GM12878 (cell line): Measurements from ENCODE around the gene SWT1. TPM values are rescaled to one million over a fixed set of nuclear protein-coding genes. Genes with fewer than 3 reads are reported as not detected.
A peak's percentile ranks its signal among the peaks of the same experiment; 100 is the strongest.

Source experiments
- ATAC-seq: fragments of 200-7000 bp; cut with Tn5 transposase; 3 replicates; pipeline ENCODE4 v1.9.1; 2020; ENCODE audit warnings: mild to moderate bottlenecking, moderate library complexity
- BruUV-seq: library from RNA; stranded (reverse); fragments of 400-500 nt; replicated peaks from 2 replicates; lab custom pipeline; 2021; lab: Mats Ljungman, UMichigan
- CTCF ChIA-PET: fragments of 300-600 bp; sonication (Branson Sonifier 250); formaldehyde crosslinking; extraction: SDS; loops from one replicate; lab custom pipeline; 2021; ENCODE audit warnings: inconsistent platforms; lab: Yijun Ruan, JAX
- POLR2A ChIA-PET: fragments of 350-600 bp; formaldehyde crosslinking; extraction: SDS; loops from one replicate; lab custom pipeline; 2021; ENCODE audit warnings: inconsistent platforms; lab: Charles Lee
- RAD21 ChIA-PET: fragments of 300-600 bp; sonication (Branson Sonifier 250); formaldehyde crosslinking; loops from one replicate; lab custom pipeline; 2023; ENCODE audit warnings: antibody characterized with exemption; ENCODE audit not compliant: unreplicated experiment; lab: Charles Lee
- SMC1A ChIA-PET: fragments of 300-600 bp; sonication (Branson Sonifier 250); formaldehyde crosslinking; loops from one replicate; lab custom pipeline; 2023; ENCODE audit not compliant: unreplicated experiment, uncharacterized antibody; lab: Charles Lee
- DNase-seq: peaks from one replicate; pipeline ENCODE4 v3.0.0-alpha.2; 2011; ENCODE audit warnings: low read depth, low spot score
- FAIRE-seq: peaks from 3 replicates; lab custom pipeline; 2011; peaks lifted over from hg19 to GRCh38; lab: Jason Lieb, UNC
- H2AFZ ChIP-seq: 2 replicates; pipeline ENCODE4 v1.6.0; 2011; ENCODE audit warnings: low read depth, low read length, control low read depth; ENCODE audit not compliant: control insufficient read depth
- H3K27ac ChIP-seq: 2 replicates; pipeline ENCODE4 v1.5.1; 2011; ENCODE audit warnings: control low read depth; ENCODE audit not compliant: control insufficient read depth, insufficient read depth
- H3K27me3 ChIP-seq, 2 experiments: replicated peaks in 1 of 2; 2 replicates each; pipeline versions ENCODE4 v1.6.0 to v1.6.1; 2011; ENCODE audit warnings: low read length in 1 of 2; ENCODE audit not compliant: control insufficient read depth in 2 of 2, insufficient read depth in 2 of 2
- H3K36me3 ChIP-seq, 2 experiments: 2 replicates each; pipeline ENCODE4 v1.5.1; 2011; ENCODE audit warnings: low read length in 1 of 2; ENCODE audit not compliant: control insufficient read depth in 2 of 2, insufficient read depth in 2 of 2
- H3K4me1 ChIP-seq: 2 replicates; pipeline ENCODE4 v1.6.1; 2011; ENCODE audit warnings: mild to moderate bottlenecking, low read length, moderate library complexity, mixed read lengths; ENCODE audit not compliant: control insufficient read depth, insufficient read depth
- H3K4me2 ChIP-seq: 2 replicates; pipeline ENCODE4 v1.6.0; 2011; ENCODE audit warnings: control low read depth; ENCODE audit not compliant: control insufficient read depth, insufficient read depth
- H3K4me3 ChIP-seq: fragments of 200-600 bp; sonication (generic); 2 replicates; pipeline ENCODE4 v1.5.1; 2016
- H3K79me2 ChIP-seq: 2 replicates; pipeline ENCODE4 v1.6.0; 2011; ENCODE audit warnings: low read length; ENCODE audit not compliant: control insufficient read depth, insufficient read depth
- H3K9ac ChIP-seq: 2 replicates; pipeline ENCODE4 v1.8.0; 2011; ENCODE audit warnings: low read length, control low read depth, mixed read lengths; ENCODE audit not compliant: control insufficient read depth, insufficient read depth
- H3K9me3 ChIP-seq: replicated peaks from 3 replicates; pipeline ENCODE4 v1.5.1; 2011; ENCODE audit warnings: mild to moderate bottlenecking, low read length; ENCODE audit not compliant: control insufficient read depth, insufficient read depth
- H4K20me1 ChIP-seq: 2 replicates; pipeline ENCODE4 v1.6.0; 2011; ENCODE audit not compliant: control insufficient read depth, insufficient read depth
- ATF2 ChIP-seq: IDR thresholded peaks from 2 replicates; pipeline ENCODE4 v1.6.1; 2012; ENCODE audit warnings: low read length, inconsistent platforms
- ATF3 ChIP-seq: IDR thresholded peaks from 2 replicates; pipeline ENCODE4 v1.6.1; 2011; ENCODE audit warnings: low read depth, mild to moderate bottlenecking, low read length, moderate library complexity, borderline replicate concordance; ENCODE audit errors: extremely low read depth
- CBX3 ChIP-seq: fragments of 200-600 bp; sonication (generic); IDR thresholded peaks from 2 replicates; pipeline ENCODE4 v1.6.1; 2016; ENCODE audit warnings: low read depth, borderline replicate concordance
- CEBPZ ChIP-seq: fragments of 150-350 bp; IDR thresholded peaks from 2 replicates; pipeline ENCODE4 v1.6.1; 2016; ENCODE audit warnings: low read depth, low read length
- EED ChIP-seq: sonication (generic); IDR thresholded peaks from 2 replicates; pipeline ENCODE4 v1.6.1; 2016; ENCODE audit warnings: antibody characterized with exemption, low read depth
- ELK1 ChIP-seq: IDR thresholded peaks from 2 replicates; pipeline ENCODE4 v1.6.1; 2012; ENCODE audit warnings: low read depth, low read length, improper control_type of control experiment
- IKZF1 ChIP-seq: fragments of 450-650 bp; conservative IDR thresholded peaks from 2 replicates; pipeline ENCODE4 v1.6.1; 2017; ENCODE audit warnings: antibody characterized with exemption, mild to moderate bottlenecking
- IKZF2 ChIP-seq, 2 experiments: fragments of 450-650 bp; IDR thresholded peaks; 2 replicates each; pipeline ENCODE4 v1.6.1; 2017; ENCODE audit warnings: mild to moderate bottlenecking in 2 of 2, moderate library complexity in 2 of 2
- JUNB ChIP-seq: IDR thresholded peaks from 2 replicates; pipeline ENCODE4 v1.6.1; 2016; ENCODE audit warnings: antibody characterized with exemption, mild to moderate bottlenecking
- MTA2 ChIP-seq: fragments of 450-650 bp; IDR thresholded peaks from 2 replicates; pipeline ENCODE4 v1.6.1; 2016; ENCODE audit warnings: low read depth, mild to moderate bottlenecking, moderate library complexity
- NR2F1 ChIP-seq: fragments of 450-650 bp; conservative IDR thresholded peaks from 2 replicates; pipeline ENCODE4 v1.6.1; 2017; ENCODE audit warnings: mild to moderate bottlenecking
- PBX3 ChIP-seq: IDR thresholded peaks from 2 replicates; pipeline ENCODE4 v1.6.1; 2011; ENCODE audit warnings: mild to moderate bottlenecking, low read depth, low read length, moderate library complexity; ENCODE audit not compliant: insufficient replicate concordance
- RUNX3 ChIP-seq: IDR thresholded peaks from 2 replicates; pipeline ENCODE4 v1.6.1; 2012; ENCODE audit warnings: low read length, inconsistent platforms
- SREBF1 ChIP-seq: IDR thresholded peaks from 2 replicates; pipeline ENCODE4 v1.6.1; 2012; ENCODE audit warnings: mild to moderate bottlenecking, low read length
- STAT1 ChIP-seq: fragments of 450-650 bp; conservative IDR thresholded peaks from 2 replicates; pipeline ENCODE4 v1.6.1; 2014; ENCODE audit warnings: antibody characterized with exemption, mild to moderate bottlenecking
- TAF1 ChIP-seq: IDR thresholded peaks from 2 replicates; pipeline ENCODE4 v1.6.1; 2011; ENCODE audit warnings: mild to moderate bottlenecking, low read depth, low read length, borderline replicate concordance
- TCF7 ChIP-seq: IDR thresholded peaks from 2 replicates; pipeline ENCODE4 v1.6.1; 2014; ENCODE audit warnings: antibody characterized with exemption, borderline replicate concordance
- ZNF207 ChIP-seq: fragments of 450-650 bp; IDR thresholded peaks from 2 replicates; pipeline ENCODE4 v1.6.1; 2014; ENCODE audit warnings: antibody characterized with exemption, mild to moderate bottlenecking, borderline replicate concordance
- WGBS: methylation state at CpG from one replicate; pipeline ENCODE4 v1.1.6; 2016; ENCODE audit warnings: low lambda C conversion rate; ENCODE audit not compliant: insufficient replicate concordance, insufficient coverage; ENCODE audit errors: missing lambda C conversion rate; 5-methylcytosine and 5-hydroxymethylcytosine counted together
- in situ Hi-C: fragments of 300-500 bp; cut with MboI; formaldehyde crosslinking; loops from 9 replicates; pipeline ENCODE4 v1.14.3; 2018; ENCODE audit warnings: mixed read lengths
- intact Hi-C: fragments of 100-400 bp; cut with micrococcal nuclease; formaldehyde crosslinking; loops from one replicate; pipeline ENCODE4 v1.14.2; 2022; ENCODE audit not compliant: unreplicated experiment
- polyA plus RNA-seq, 11 experiments: library from polyadenylated mRNA; depleted of rRNA in 4 of 11; unstranded in 6 of 11; stranded (reverse) in 5 of 11; fragments of >200 nt; fragmentation: Nextera tagmentation in 4 of 11; fragmentation: Illumina TruSeq in 1 of 11; extraction: Ambion mirVana in 4 of 11; extraction: Trizol in 1 of 11; gene quantifications; 1 replicate in 1 of 11; 2 replicates in 10 of 11; pipeline versions ENCODE4 v1.2.1 to v1.2.3, GENCODE V29; 2011 to 2016; ENCODE audit warnings: inconsistent platforms in 2 of 11, missing spikeins in 2 of 11, low read depth in 1 of 11
- total RNA-seq, 4 experiments: library from RNA; depleted of rRNA in 3 of 4; stranded (reverse); fragments of >200 nt in 3 of 4; fragmentation: Illumina TruSeq in 1 of 4; extraction: Trizol in 1 of 4; gene quantifications; 2 replicates each; pipeline versions ENCODE4 v1.2.1 to v1.2.3, GENCODE V29; 2013 to 2021

The SWT1 gene
- total and polyA plus RNA-seq, 10 of the 15 experiments (the other 5 are each of a cell fraction or from before 2014, with no cell fraction given) = 1.0 to 4.2 (median 2.6) TPM

- H3K27ac ChIP-seq = no peak overlapping the region
- in situ Hi-C loops = loop anchor here (5.0 kb wide), 1 partner anchor 353 kb away; no protein-coding TSS in a partner anchor
- no peaks in the 10 kb centered on the region for H3K9me3 ChIP-seq
- no peak overlapping the region for H3K4me2 ChIP-seq
- BruUV-seq = no TSS peak
- H3K9ac ChIP-seq = no peak overlapping the region
- ATAC-seq = no peak
- WGBS = 3% methylated on average over 3 of the region's 3 CpGs
- peaks cover 13% of the 10 kb centered on the region; the same call in 1 of the 2 replicates for H3K4me1 ChIP-seq
- ChIA-PET RAD21 (interaction anchor here (0.6 kb wide), 1 partner anchor 10 kb away, joined by 3 read pairs; no protein-coding TSS in a partner anchor), POLR2A (no interaction called here), SMC1A (interaction anchor here (4.1 kb wide), 1 partner anchor 9 kb away, joined by 39 read pairs; no protein-coding TSS in a partner anchor), CTCF (interaction anchor here (1.0 to 9.5 kb wide), 2 partner anchors 9 to 521 kb away, joined by 3 to 121 read pairs; no protein-coding TSS in a partner anchor)
- FAIRE-seq = no peak
- H3K27me3 ChIP-seq = no peaks in the 10 kb centered on the region
- no peaks in the 10 kb centered on the region for H4K20me1 ChIP-seq
- no peak overlapping the region; the same call in 1 of the 2 replicates for H2AFZ ChIP-seq
- H3K4me3 ChIP-seq = no peak overlapping the region; the same call in 1 of the 2 replicates
- intact Hi-C loops = loop anchor here (5.0 kb wide), 3 partner anchors 113 to 403 kb away; partner anchors contain the start of genes IVNS1ABP and RNF2
- H3K79me2 ChIP-seq = peaks cover 18% of the 10 kb centered on the region
- DNase-seq = peak; percentile 28
- H3K36me3 ChIP-seq = no peaks in the 10 kb centered on the region
- TF ChIP-seq TCF7 (peak; percentile 68), SREBF1 (no peak), IKZF1 (peak; percentile 76), JUNB (peak; percentile 76), CBX3 (no peak), NR2F1 (peak; percentile 43; the same call in 1 of the 2 replicates), STAT1 (no peak), TAF1 (no peak), ZNF207 (no peak), CEBPZ (no peak), IKZF2 (IDR thresholded peaks at IDR 0.05) (peak; percentile 82 to 88), PBX3 (no peak), ATF3 (no peak), EED (peak; percentile 65; the same call in 1 of the 2 replicates), RUNX3 (peak; percentile 34; the same call in 1 of the 2 replicates), ATF2 (peak; percentile 75), MTA2 (peak; percentile 66; the same call in 1 of the 2 replicates), ELK1 (no peak)
These were observed 3.0 kb downstream of the SWT1 start for GRCh38 chr1:185159966-185160365.
